Activated T-cell treated with anti-CD3 and anti-CD28 coated beads, Interleukin-2, amount 50 U/mL, for 4 hours (primary cell): ENCODE data around the gene BTD. TPM values are rescaled to one million over a fixed set of nuclear protein-coding genes. Genes with fewer than 3 reads are reported as not detected.
A peak's percentile ranks its signal among the peaks of the same experiment; 100 is the strongest.

Experiments
- ATAC-seq, 2 donors: fragments of 200-7000 bp; cut with Tn5 transposase; one replicate each; pipeline ENCODE4 v1.10.0; 2021
- DNase-seq: peaks from one replicate; pipeline ENCODE4 v3.0.0-alpha.2; 2020
- H3K27me3 Mint-ChIP-seq: one replicate; pipeline ENCODE4 v1.8.0; 2021; ENCODE audit warnings: low read depth, mixed read lengths
- H3K36me3 Mint-ChIP-seq: one replicate; pipeline ENCODE4 v1.8.0; 2022; ENCODE audit warnings: mixed read lengths; ENCODE audit not compliant: insufficient read depth
- H3K4me1 Mint-ChIP-seq: one replicate; pipeline ENCODE4 v1.8.0; 2021; ENCODE audit warnings: low read depth, mixed read lengths
- H3K4me3 Mint-ChIP-seq: one replicate; pipeline ENCODE4 v1.8.0; 2021; ENCODE audit warnings: mild to moderate bottlenecking, moderate library complexity, mixed read lengths
- H3K9me3 Mint-ChIP-seq: one replicate; pipeline ENCODE4 v1.8.0; 2021; ENCODE audit warnings: mixed read lengths
- total RNA-seq, 3 donors: library from RNA; stranded (reverse); gene quantifications; one replicate each; pipeline ENCODE4 v1.2.1, GENCODE V29; 2021

The BTD gene, protein sequence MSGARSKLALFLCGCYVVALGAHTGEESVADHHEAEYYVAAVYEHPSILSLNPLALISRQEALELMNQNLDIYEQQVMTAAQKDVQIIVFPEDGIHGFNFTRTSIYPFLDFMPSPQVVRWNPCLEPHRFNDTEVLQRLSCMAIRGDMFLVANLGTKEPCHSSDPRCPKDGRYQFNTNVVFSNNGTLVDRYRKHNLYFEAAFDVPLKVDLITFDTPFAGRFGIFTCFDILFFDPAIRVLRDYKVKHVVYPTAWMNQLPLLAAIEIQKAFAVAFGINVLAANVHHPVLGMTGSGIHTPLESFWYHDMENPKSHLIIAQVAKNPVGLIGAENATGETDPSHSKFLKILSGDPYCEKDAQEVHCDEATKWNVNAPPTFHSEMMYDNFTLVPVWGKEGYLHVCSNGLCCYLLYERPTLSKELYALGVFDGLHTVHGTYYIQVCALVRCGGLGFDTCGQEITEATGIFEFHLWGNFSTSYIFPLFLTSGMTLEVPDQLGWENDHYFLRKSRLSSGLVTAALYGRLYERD
- 1 to 10 TPM; 3.0 to 3.3 (median 3.0) TPM for total RNA-seq

DNA sequence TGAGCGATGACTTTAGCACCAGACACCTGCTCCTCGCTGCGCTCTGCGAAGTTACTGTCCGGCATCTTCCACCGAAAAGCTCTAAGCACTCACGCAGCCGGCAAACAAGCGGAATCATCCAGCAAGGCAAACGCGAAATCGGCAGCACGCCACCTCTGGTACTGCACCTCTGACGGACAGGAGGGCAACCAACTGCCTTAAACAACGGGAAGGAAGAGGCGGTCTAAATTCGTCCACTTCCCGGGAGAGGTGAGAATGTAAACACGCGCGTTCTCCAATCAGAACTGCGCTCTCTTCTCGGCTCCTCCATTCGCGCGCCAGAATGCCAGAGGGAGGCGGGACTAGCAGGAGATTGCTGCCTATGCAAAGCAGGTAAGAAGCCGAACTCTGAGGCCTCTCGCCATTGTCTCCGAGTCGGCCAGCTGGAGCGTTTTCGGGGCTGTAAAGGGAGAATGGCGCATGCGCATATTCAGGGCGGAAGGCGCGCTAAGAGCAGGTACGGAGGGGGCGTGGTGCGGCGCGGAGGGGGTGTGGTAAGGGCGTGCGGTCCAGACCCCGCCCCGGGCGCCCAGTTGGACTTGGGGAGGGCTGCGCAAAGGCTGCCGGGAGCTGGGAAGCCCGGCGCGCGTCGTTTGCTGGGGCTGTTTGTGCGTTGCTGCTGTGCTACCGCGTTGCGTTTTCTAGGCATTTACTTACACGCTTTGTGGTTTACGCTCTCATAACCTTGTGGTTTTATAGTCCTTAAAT is at the start of gene BTD, which contains the start of gene HACL1:
Gene BTD (plus strand): TSS at position 347 of the 747 bp plus-strand sequence. CDS start 33,695 bp downstream, outside the sequence.
Gene HACL1 (minus strand): TSS at position 171 of the 747 bp plus-strand sequence. CDS start 106 bp downstream, at position 65.
- peaks cover 47% of the 10 kb centered on the region for H3K4me1 Mint-ChIP-seq

DNA sequence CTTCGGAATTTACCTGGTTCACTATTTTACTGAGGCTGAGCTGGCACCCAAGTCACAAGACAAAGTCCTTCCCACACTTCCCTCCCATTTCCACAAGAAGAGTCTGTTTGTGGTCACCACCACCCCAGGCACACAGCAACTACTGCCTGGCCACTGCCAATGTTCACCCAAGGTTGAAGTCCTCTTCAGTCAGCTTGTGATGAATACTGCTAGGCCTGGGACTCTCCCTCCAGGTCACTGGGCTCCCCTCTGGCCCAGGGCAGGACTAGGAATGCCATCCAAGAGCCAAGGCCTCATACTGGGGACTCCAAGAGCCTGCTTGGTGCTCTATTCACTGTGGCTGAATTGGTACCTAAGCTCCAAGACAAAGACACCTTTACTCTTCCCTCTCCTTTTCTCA is 49.6 kb upstream of the BTD start:
- peaks cover 4% of the 10 kb centered on the region for H3K9me3 Mint-ChIP-seq
- H3K27me3 Mint-ChIP-seq = no peaks in the 10 kb centered on the region
- H3K4me3 Mint-ChIP-seq = no peak overlapping the region
- ATAC-seq = no peak
- peaks cover 12% of the 10 kb centered on the region for H3K36me3 Mint-ChIP-seq
- peaks cover 11% of the 10 kb centered on the region for H3K4me1 Mint-ChIP-seq
- no peak for DNase-seq

More for the DNA sequence above, at the start of gene BTD, which contains the start of gene HACL1:
- H3K9me3 Mint-ChIP-seq = no peaks in the 10 kb centered on the region
- H3K36me3 Mint-ChIP-seq = peaks cover 38% of the 10 kb centered on the region
- DNase-seq (peak; percentile 99), ATAC-seq (peak; percentile 94)
- no peaks in the 10 kb centered on the region for H3K27me3 Mint-ChIP-seq
- H3K4me3 Mint-ChIP-seq = peak within 1 kb of the TSS; percentile 99

DNA sequence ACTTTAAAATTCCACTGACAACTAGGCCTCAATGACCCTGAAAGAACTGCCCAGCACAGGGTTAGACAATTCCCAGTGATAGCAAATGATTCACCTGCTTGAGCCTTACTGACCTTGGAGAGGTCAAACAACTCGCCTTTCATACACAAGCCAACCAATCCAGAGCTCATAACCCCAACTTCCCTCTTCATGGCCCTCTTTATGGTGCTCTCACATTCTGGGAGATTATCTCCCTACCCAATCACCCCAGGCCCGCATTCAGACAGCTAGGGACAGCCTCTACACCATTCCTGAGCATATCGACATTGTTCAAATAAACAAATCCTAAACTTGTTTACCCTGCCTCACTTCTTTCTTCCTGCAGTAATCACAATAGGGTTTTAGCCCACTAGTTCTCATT is 47.8 kb upstream of the BTD start:
- H3K36me3 Mint-ChIP-seq = peaks cover 12% of the 10 kb centered on the region
- no peak overlapping the region for H3K4me3 Mint-ChIP-seq
- ATAC-seq = no peak
- H3K27me3 Mint-ChIP-seq = no peaks in the 10 kb centered on the region
- H3K9me3 Mint-ChIP-seq = no peaks in the 10 kb centered on the region
- no peak for DNase-seq
- H3K4me1 Mint-ChIP-seq = peaks cover 19% of the 10 kb centered on the region

DNA sequence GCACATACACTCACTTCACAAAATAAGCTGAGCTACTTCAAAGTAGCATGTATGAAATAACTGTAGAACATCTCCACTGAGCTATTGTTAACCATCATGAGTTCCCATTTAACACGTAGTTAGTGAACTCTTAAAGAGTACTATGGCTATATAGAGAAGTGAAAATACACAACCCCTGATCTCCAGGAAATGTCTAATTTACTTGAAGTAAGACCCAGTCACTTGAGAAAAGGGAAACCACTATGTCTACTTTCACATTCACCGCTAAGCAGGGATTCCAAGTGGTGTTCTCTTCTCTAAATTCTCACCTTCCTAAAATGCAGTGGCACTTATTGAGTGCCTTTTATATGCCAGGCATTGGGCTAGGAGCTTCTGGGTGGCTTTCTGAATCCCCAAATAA is 45.0 kb upstream of the BTD start:
- no peak overlapping the region for H3K4me3 Mint-ChIP-seq

DNA sequence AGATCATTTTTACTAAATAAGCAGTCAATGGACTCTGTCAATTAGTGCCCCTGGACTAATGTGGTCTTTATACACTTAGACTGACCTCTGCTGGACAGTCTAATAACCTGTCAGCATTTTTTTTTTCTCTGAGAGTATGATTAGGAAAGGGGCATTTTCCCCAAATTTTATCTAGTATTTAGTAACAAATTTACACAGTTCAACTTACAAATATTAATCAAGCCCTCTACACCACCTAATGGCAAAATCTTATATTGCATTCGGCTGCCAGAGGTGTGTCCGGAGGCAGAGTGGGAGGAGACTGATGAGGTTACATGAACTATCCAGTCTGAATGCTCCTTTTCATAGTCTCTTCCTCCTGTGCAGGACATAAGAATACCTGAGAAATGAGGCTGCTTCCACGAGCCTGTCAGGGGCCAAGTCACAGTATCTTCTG is 44.0 kb upstream of the BTD start:
- Mint-ChIP-seq H3K4me1 (peaks cover 19% of the 10 kb centered on the region), H3K36me3 (peaks cover 12% of the 10 kb centered on the region), H3K4me3 (no peak overlapping the region), H3K9me3 (no peaks in the 10 kb centered on the region), H3K27me3 (no peaks in the 10 kb centered on the region)
- peak; percentile 29 for DNase-seq
- ATAC-seq = peak; percentile 82 to 89

More for the DNA sequence above, 45.0 kb upstream of the BTD start:
- ATAC-seq = peak; percentile 55 to 59
- no peaks in the 10 kb centered on the region for H3K27me3 Mint-ChIP-seq
- no peak for DNase-seq
- H3K36me3 Mint-ChIP-seq = peaks cover 11% of the 10 kb centered on the region
- peaks cover 19% of the 10 kb centered on the region for H3K4me1 Mint-ChIP-seq
- H3K9me3 Mint-ChIP-seq = no peaks in the 10 kb centered on the region

DNA sequence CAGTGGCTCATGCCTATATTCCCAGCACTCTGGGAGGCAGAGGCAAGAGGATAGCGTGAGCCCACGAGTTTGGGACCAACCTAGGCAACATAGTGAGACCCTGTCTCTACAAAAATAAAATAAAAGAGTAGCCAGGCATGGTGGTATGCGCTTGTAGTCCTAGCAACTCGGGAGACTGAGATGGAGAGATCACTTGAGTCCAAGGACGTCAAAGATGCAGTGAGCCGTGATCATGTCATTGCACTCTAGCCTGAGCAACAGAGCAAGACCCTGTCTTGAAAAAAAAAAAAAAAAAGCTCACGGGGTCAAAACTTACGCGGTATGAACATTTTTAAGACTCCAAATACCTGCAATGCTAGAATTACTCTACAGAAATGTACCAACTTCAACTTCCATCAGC is 43.0 kb upstream of the BTD start:
- no peak for DNase-seq
- H3K27me3 Mint-ChIP-seq = no peaks in the 10 kb centered on the region
- no peak overlapping the region for H3K4me3 Mint-ChIP-seq
- H3K9me3 Mint-ChIP-seq = no peaks in the 10 kb centered on the region
- peaks cover 20% of the 10 kb centered on the region for H3K36me3 Mint-ChIP-seq
- ATAC-seq = no peak
- peaks cover 19% of the 10 kb centered on the region for H3K4me1 Mint-ChIP-seq

DNA sequence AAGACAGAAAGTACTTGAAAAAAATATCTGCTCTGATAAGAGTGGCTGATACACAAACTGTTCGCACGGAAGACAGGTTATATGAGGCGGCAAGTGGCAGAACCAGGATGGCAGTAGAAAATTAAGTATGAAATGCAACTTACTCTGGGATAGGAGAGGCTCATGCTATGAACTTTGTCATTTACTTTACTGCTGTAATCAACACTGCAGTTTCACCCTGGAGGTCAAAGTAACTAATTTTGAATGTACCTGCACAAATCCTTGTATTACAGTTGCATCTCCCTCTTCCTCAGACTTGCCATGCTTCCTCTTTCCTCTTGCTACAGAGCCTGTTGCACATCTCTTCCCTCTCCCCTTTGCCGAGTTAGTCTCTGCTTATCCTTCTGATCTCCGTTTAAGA is 39.0 kb upstream of the BTD start:
- Mint-ChIP-seq H3K27me3 (no peaks in the 10 kb centered on the region), H3K4me3 (no peak overlapping the region), H3K9me3 (no peaks in the 10 kb centered on the region), H3K4me1 (peaks cover 3% of the 10 kb centered on the region), H3K36me3 (peaks cover 31% of the 10 kb centered on the region)
- ATAC-seq = no peak
- no peak for DNase-seq

DNA sequence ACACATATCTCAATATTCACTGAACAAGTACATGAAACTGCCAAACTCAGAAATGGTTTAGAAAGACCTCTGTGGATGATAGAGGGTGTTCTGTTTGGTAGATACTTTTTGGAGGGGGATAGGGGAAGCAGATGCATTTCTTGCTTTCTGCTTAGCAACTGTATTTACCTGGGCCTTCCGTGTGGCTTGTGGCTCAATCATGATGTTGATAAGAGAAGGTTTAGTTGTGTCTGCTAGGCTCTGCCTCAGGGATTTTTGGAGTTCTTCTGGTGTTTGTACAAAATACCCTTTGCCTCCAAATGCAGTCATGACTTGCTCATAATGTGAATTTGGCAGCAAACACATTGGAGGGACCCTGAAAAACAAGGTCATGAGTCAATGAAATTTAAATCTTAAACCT is 38.4 kb upstream of the BTD start:
- H3K36me3 Mint-ChIP-seq = peaks cover 37% of the 10 kb centered on the region
- H3K4me3 Mint-ChIP-seq = no peak overlapping the region
- no peak for DNase-seq
- no peaks in the 10 kb centered on the region for H3K9me3 Mint-ChIP-seq
- H3K27me3 Mint-ChIP-seq = no peaks in the 10 kb centered on the region
- no peak for ATAC-seq
- H3K4me1 Mint-ChIP-seq = no peaks in the 10 kb centered on the region

DNA sequence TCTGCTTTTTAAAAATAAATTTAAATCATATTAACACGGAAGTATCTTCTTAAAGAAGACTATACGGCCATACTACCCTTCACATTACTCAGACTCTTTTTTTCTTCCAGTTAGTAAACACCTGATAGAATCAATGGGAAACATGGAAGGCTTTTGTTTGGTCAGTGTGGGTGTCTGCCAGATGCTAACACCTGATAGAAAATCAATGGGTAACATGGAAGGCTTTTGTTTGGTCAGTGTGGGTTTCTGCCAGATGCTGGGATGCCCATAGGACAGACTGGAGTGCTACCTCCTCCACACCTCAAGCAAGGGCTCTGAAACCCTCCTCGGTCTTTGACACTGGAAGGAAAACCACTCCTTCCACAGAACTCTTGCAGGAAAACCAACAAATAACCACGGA is 29.4 kb upstream of the BTD start:
- Mint-ChIP-seq H3K27me3 (no peaks in the 10 kb centered on the region), H3K36me3 (peaks cover 29% of the 10 kb centered on the region), H3K4me1 (no peaks in the 10 kb centered on the region), H3K4me3 (no peak overlapping the region), H3K9me3 (no peaks in the 10 kb centered on the region)
- ATAC-seq (no peak), DNase-seq (no peak)

DNA sequence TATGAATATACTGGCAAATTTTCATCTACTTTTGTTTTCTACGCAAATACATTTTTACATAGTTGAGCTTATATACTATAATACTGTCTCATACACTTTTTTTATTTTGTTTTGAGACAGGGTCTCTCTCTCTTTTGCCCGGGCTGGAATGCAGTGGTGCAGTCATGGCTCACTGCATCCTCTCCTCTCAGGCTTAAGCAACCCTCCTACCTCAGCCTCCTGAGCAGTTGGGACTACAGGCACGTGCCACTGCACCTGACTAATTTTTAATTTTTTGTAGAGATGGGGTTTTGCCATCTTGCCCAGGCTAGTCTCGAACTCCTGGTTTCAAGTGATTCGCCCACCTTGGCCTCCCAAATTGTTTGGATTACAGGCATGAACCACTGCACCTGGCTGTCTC is 26.1 kb upstream of the BTD start:
- no peak overlapping the region for H3K4me3 Mint-ChIP-seq
- H3K36me3 Mint-ChIP-seq = peaks cover 22% of the 10 kb centered on the region
- no peak for DNase-seq
- no peaks in the 10 kb centered on the region for H3K27me3 Mint-ChIP-seq
- H3K9me3 Mint-ChIP-seq = no peaks in the 10 kb centered on the region
- ATAC-seq = no peak
- H3K4me1 Mint-ChIP-seq = no peaks in the 10 kb centered on the region

DNA sequence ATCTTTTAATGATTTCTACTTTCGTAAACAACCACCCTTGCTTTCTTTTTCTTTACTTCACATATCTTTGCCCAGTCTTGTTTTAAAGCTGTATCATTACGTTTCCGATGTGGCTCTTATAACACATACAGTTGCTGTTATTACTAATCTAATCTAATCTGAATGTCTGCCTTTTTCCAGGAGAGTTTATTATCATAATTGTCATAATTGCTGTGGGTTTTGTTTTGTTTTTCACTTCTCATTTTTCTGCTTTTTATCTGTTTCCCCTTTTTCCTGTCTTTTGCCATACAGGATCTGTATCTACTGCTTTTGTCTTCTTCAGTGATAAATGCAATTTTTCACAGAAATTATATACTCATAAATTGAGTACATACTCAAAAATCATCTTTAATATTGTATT is 25.1 kb upstream of the BTD start:
- DNase-seq (no peak), ATAC-seq (no peak)
- Mint-ChIP-seq H3K4me1 (no peaks in the 10 kb centered on the region), H3K36me3 (peaks cover 18% of the 10 kb centered on the region), H3K9me3 (no peaks in the 10 kb centered on the region), H3K4me3 (no peak overlapping the region), H3K27me3 (no peaks in the 10 kb centered on the region)

DNA sequence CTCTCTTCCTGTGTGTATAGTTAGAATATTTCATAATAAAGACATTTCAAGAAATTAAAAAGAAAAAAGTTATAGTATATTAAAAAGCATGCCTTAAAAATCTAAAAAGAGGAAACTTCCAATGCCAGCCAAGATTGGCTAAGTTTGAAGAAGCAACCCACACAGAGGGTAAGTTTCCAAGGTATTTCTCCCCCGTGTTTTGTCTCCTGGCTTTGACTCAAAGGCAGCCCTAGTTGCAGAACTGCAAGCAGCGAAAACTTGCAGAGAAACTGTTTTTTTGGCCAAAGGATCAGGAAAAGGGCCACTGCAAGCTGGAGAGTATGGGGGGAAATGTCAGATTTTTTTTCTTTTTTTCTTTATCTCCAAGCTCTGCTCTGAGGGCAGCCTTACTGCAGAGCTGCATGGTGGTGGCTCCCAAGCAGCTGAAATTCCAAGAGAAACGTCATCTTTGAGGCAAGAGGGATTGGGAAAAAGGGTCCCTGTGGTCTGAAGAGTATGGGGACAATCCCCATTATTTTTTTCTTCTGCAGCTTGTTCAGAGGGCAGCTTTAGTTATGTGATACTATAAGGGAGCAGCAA is 23.2 kb upstream of the BTD start:
- no peak for ATAC-seq
- H3K36me3 Mint-ChIP-seq = peaks cover 25% of the 10 kb centered on the region
- no peaks in the 10 kb centered on the region for H3K4me1 Mint-ChIP-seq

DNA sequence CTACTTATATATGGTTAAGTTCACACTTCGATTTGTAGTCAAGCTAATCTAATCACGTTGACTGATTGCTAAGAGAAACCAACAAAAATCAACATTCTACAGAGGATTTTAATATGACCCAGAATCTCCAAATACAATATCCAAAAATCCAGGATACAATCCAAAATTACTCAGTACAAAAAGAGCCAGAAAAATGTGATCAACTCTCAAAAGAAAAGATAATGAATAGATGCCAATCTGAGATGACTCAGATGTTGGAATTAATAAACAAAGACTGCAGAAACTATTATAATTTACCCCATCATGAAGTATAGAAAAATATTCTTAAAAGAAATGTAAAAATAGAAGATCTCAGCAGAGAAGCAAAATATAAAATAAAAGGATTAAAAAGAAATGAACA is 22.5 kb upstream of the BTD start:
- no peak for ATAC-seq
- no peak for DNase-seq
- Mint-ChIP-seq H3K27me3 (no peaks in the 10 kb centered on the region), H3K9me3 (no peaks in the 10 kb centered on the region), H3K4me1 (no peaks in the 10 kb centered on the region), H3K4me3 (no peak overlapping the region), H3K36me3 (peaks cover 25% of the 10 kb centered on the region)

More for the DNA sequence above, 23.2 kb upstream of the BTD start:
- DNase-seq = no peak
- Mint-ChIP-seq H3K4me3 (no peak overlapping the region), H3K9me3 (no peaks in the 10 kb centered on the region), H3K27me3 (no peaks in the 10 kb centered on the region)
